ENCODE results near the gene TRPC1. TPM values are rescaled to one million over a fixed set of nuclear protein-coding genes. Genes with fewer than 3 reads are reported as not detected.

Gene TRPC1
- total RNA-seq: 1 to 10 TPM in 1 of 3 donors, under 1 TPM in 2; 0.21 to 1.4 (median 0.43) TPM
- total RNA-seq (2013): 3.6 TPM

DNA sequence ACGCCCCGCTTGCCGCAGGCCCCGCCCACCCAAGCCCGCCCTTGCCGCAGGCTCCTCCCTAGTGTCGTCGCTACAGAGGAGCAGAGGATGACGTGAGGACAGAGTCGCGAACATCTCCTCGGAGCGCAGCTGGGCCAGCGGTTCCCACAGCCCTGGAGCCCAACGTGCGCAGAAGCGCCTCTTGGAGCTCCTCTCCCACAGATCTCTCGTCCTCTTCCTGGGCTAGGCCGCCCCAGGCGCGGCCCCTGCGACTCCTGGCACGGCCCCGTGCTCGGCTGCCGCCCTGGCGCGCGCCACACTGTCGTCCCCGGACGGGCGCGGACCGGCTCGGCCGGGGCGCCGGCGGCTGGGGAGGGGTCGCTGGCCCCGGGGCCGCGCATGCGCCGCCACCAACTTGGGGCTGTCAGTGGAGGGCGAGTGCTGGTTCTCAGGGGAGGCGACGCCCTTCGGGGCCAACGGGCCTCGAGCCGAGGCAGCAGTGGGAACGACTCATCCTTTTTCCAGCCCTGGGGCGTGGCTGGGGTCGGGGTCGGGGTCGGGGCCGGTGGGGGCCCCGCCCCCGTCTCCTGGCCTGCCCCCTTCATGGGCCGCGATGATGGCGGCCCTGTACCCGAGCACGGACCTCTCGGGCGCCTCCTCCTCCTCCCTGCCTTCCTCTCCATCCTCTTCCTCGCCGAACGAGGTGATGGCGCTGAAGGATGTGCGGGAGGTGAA, at the start of gene TRPC1:
TSS of gene TRPC1 (plus strand) at position 67 of the 714 bp plus-strand sequence. CDS start at position 593, 526 bp downstream.
- H3K27ac Mint-ChIP-seq: peak within 1 kb of the TSS in 1 of 2 donors; percentile 70

DNA sequence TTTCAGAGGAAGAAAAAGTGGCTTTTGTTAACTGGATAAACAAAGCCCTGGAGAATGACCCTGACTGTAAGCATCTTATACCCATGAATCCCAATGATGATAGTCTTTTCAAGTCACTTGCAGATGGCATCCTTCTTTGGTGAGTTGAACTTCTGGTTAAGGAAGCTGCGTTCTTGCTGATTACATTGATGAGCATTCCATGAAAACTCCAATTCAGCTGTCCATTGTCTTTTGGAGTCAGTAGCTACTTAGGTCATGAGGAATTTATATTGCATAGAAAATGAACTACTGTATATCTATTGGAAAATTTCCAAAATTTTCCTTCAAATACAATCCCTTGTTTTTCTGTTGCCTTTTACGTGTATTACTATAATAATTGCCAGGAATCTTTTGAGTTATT, 47.7 kb upstream of the TRPC1 start:
- H3K36me3 Mint-ChIP-seq: no peaks in the 10 kb centered on the region
- no peaks in the 10 kb centered on the region for H3K27me3 ChIP-seq (ENCODE audit: control insufficient read depth, insufficient read depth, low read length)
- intact Hi-C loops (cut with micrococcal nuclease): no loop called here
- H3K4me3 Mint-ChIP-seq: no peak overlapping the region
- whole genome bisulfite sequencing (ENCODE audit: insufficient coverage): 80% methylated on average over 1 of the region's 2 CpGs
- DNase-seq: no peak
- TF ChIP-seq, protein P1, sequence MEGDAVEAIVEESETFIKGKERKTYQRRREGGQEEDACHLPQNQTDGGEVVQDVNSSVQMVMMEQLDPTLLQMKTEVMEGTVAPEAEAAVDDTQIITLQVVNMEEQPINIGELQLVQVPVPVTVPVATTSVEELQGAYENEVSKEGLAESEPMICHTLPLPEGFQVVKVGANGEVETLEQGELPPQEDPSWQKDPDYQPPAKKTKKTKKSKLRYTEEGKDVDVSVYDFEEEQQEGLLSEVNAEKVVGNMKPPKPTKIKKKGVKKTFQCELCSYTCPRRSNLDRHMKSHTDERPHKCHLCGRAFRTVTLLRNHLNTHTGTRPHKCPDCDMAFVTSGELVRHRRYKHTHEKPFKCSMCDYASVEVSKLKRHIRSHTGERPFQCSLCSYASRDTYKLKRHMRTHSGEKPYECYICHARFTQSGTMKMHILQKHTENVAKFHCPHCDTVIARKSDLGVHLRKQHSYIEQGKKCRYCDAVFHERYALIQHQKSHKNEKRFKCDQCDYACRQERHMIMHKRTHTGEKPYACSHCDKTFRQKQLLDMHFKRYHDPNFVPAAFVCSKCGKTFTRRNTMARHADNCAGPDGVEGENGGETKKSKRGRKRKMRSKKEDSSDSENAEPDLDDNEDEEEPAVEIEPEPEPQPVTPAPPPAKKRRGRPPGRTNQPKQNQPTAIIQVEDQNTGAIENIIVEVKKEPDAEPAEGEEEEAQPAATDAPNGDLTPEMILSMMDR (IDR thresholded peaks at IDR 0.05): no peak
- H3K9me3 ChIP-seq (ENCODE audit: control insufficient read depth, insufficient read depth, low read length): no peaks in the 10 kb centered on the region
- no peaks in the 10 kb centered on the region for H3K4me1 Mint-ChIP-seq
- ATAC-seq: no peak
- H3K4me1 ChIP-seq (ENCODE audit: control insufficient read depth, insufficient read depth, low read length): no peaks in the 10 kb centered on the region
- H3K9me3 Mint-ChIP-seq: no peaks in the 10 kb centered on the region
- H3K4me3 ChIP-seq (ENCODE audit: low read length): no peak overlapping the region
- no peak overlapping the region for H3K27ac Mint-ChIP-seq
- no peaks in the 10 kb centered on the region for H3K36me3 ChIP-seq (ENCODE audit: control insufficient read depth, insufficient read depth, low read length)
- no peaks in the 10 kb centered on the region for H3K27me3 Mint-ChIP-seq (ENCODE audit: low read depth in 2 of 2)
- no peak overlapping the region for H3K27ac ChIP-seq (ENCODE audit: low read length)

More for the DNA sequence above, at the start of gene TRPC1:
- peaks cover 7% of the 10 kb centered on the region for H3K4me1 ChIP-seq (ENCODE audit: control insufficient read depth, insufficient read depth, low read length)
- no peaks in the 10 kb centered on the region for H3K36me3 ChIP-seq (ENCODE audit: control insufficient read depth, insufficient read depth, low read length)
- peaks cover 20% of the 10 kb centered on the region for H3K27me3 ChIP-seq (ENCODE audit: control insufficient read depth, insufficient read depth, low read length)
- ATAC-seq (peak; percentile 92 to 95 (median 94)), DNase-seq (peak; percentile 52 to 94)
- H3K9me3 Mint-ChIP-seq: no peaks in the 10 kb centered on the region
- under 1% methylated on average over 62 of the region's 73 CpGs for WGBS (ENCODE audit: insufficient coverage)
- no peak within 1 kb of the TSS for H3K27ac ChIP-seq (ENCODE audit: low read length)
- H3K27me3 Mint-ChIP-seq (ENCODE audit: low read depth in 2 of 2): peaks cover 41 to 60% of the 10 kb centered on the region in 2 donors
- peaks cover 7% of the 10 kb centered on the region for H3K36me3 Mint-ChIP-seq
- peaks cover 0 to 8% of the 10 kb centered on the region in 2 donors for H3K4me1 Mint-ChIP-seq
- TF ChIP-seq, protein P1 (IDR thresholded peaks at IDR 0.05): no peak
- intact Hi-C loops (cut with micrococcal nuclease): loop anchor here (1.0 kb wide), 1 partner anchor 146 kb away; the partner anchor contains the start of gene ATR
- peak within 1 kb of the TSS; percentile 89 for H3K4me3 Mint-ChIP-seq
- H3K4me3 ChIP-seq (ENCODE audit: low read length): peak within 1 kb of the TSS; percentile 50
- no peaks in the 10 kb centered on the region for H3K9me3 ChIP-seq (ENCODE audit: control insufficient read depth, insufficient read depth, low read length)

DNA sequence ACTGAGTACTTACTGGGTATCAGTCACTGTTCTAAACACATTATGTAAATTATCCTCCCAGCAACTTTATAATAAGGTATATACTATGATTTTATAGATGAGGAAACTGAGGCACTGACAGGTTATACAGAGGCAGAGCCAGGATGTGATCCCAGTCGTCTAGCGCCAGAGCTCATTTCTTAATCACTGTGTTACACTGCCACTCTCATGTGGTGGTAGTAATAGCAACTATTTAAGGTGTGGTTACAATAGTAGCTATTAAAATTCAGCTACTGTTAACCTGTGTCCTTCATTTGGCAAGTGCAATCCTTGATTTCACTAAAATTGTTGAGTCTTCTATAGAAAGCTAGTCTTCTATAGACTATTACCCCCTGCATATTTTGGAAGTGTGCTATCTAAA, 43.1 kb upstream of the TRPC1 start:
- H3K9me3 Mint-ChIP-seq: no peaks in the 10 kb centered on the region
- no peaks in the 10 kb centered on the region for H3K4me1 ChIP-seq (ENCODE audit: control insufficient read depth, insufficient read depth, low read length)
- TF ChIP-seq, protein P1 (IDR thresholded peaks at IDR 0.05): no peak
- no peaks in the 10 kb centered on the region for H3K36me3 ChIP-seq (ENCODE audit: control insufficient read depth, insufficient read depth, low read length)
- no peaks in the 10 kb centered on the region for H3K27me3 ChIP-seq (ENCODE audit: control insufficient read depth, insufficient read depth, low read length)
- H3K36me3 Mint-ChIP-seq: no peaks in the 10 kb centered on the region
- H3K4me3 ChIP-seq (ENCODE audit: low read length): no peak overlapping the region
- intact Hi-C loops (cut with micrococcal nuclease): no loop called here
- H3K4me1 Mint-ChIP-seq: no peaks in the 10 kb centered on the region
- no peak overlapping the region for H3K27ac Mint-ChIP-seq
- DNase-seq (no peak), ATAC-seq (no peak)
- WGBS (ENCODE audit: insufficient coverage): 82% methylated on average over 2 of the region's 2 CpGs
- no peak overlapping the region for H3K27ac ChIP-seq (ENCODE audit: low read length)
- H3K9me3 ChIP-seq (ENCODE audit: control insufficient read depth, insufficient read depth, low read length): no peaks in the 10 kb centered on the region
- no peaks in the 10 kb centered on the region for H3K27me3 Mint-ChIP-seq (ENCODE audit: low read depth in 2 of 2)
- H3K4me3 Mint-ChIP-seq: no peak overlapping the region
